Ecto neural progenitor cell (in vitro differentiated cells): ENCODE measurements around the gene SCYGR6.

Experiments used
- DNase-seq: peaks from one replicate; pipeline ENCODE4 v3.0.0-alpha.2; 2018; ENCODE audit warnings: low spot score

The SCYGR6 gene

GRCh38 chr2:227713291-227713690 is 11.3 kb downstream of the SCYGR6 start:
- DNase-seq, result no peak

- no peak for DNase-seq
Observed at GRCh38 chr2:227710986-227711385, 13.6 kb downstream of the SCYGR6 start.

- DNase-seq, result no peak
Observed at GRCh38 chr2:227707390-227707789, 17.2 kb downstream of the SCYGR6 start.

GRCh38 chr2:227706859-227707258 is 17.7 kb downstream of the SCYGR6 start:
- DNase-seq, result no peak

- no peak for DNase-seq
Observed at GRCh38 chr2:227703961-227704360, 20.6 kb downstream of the SCYGR6 start.

- no peak for DNase-seq
Observed at GRCh38 chr2:227703280-227703732, 21.3 kb downstream of the SCYGR6 start.

GRCh38 chr2:227701556-227701955 is 23.0 kb downstream of the SCYGR6 start:
- no peak for DNase-seq

GRCh38 chr2:227696990-227697679 is 27.4 kb downstream of the SCYGR6 start:
- no peak for DNase-seq

- DNase-seq, result no peak
Observed at GRCh38 chr2:227687189-227687588, 37.4 kb downstream of the SCYGR6 start.

- no peak for DNase-seq
Observed at GRCh38 chr2:227684258-227684657, 40.3 kb downstream of the SCYGR6 start.

GRCh38 chr2:227677928-227678327 is 46.6 kb downstream of the SCYGR6 start:
- no peak for DNase-seq

- no peak for DNase-seq
Observed at GRCh38 chr2:227674485-227674884, 50.1 kb downstream of the SCYGR6 start.
